Suprapubic skin (tissue), 4 donors: ENCODE measurements around the gene GOLGA3. TPM values are rescaled to one million over a fixed set of nuclear protein-coding genes. Genes with fewer than 3 reads are reported as not detected.
"Not testable (repeated sequence)": the region's sequence is repeated elsewhere in the genome, so short reads cannot be mapped to it uniquely, and the experiment has no call there.

ENCODE experiments used
- DNase-seq, 2 donors: peaks; one replicate each; pipeline ENCODE4 v3.0.0-alpha.2; 2019; ENCODE audit warnings: low spot score in 2 of 2
- H3K27ac ChIP-seq: fragments of 200-600 bp; sonication (generic); one replicate; pipeline ENCODE4 v1.5.1; 2019
- H3K27me3 ChIP-seq: fragments of 200-600 bp; sonication (generic); one replicate; pipeline ENCODE4 v1.5.1; 2019
- H3K36me3 ChIP-seq: fragments of 200-600 bp; sonication (generic); one replicate; pipeline ENCODE4 v1.5.1; 2019
- H3K4me1 ChIP-seq: fragments of 200-600 bp; sonication (generic); one replicate; pipeline ENCODE4 v1.5.1; 2019
- H3K4me3 ChIP-seq: fragments of 200-600 bp; sonication (generic); one replicate; pipeline ENCODE4 v1.5.1; 2019; ENCODE audit warnings: mild to moderate bottlenecking
- H3K9me3 ChIP-seq: fragments of 200-600 bp; sonication (generic); one replicate; pipeline ENCODE4 v1.5.1; 2019
- EP300 ChIP-seq: sonication (generic); formaldehyde crosslinking; IDR thresholded peaks from one replicate; pipeline ENCODE4 v1.6.1; 2017; ENCODE audit warnings: antibody characterized with exemption
- POLR2A ChIP-seq, 2 donors: fragments of 450-650 bp; IDR thresholded peaks; one replicate each; pipeline ENCODE4 v1.6.1; 2017; ENCODE audit warnings: antibody characterized with exemption in 2 of 2, mild to moderate bottlenecking in 2 of 2, moderate library complexity in 2 of 2
- POLR2AphosphoS5 ChIP-seq, 3 donors: sonication (generic); formaldehyde crosslinking; IDR thresholded peaks; one replicate each; pipeline ENCODE4 v1.6.1; 2017; ENCODE audit warnings: antibody characterized with exemption in 3 of 3
- whole genome bisulfite sequencing: methylation state at CpG from one replicate; pipeline ENCODE4 v1.1.5; 2018; 5-methylcytosine and 5-hydroxymethylcytosine counted together
- total RNA-seq, 4 donors: library from RNA; depleted of rRNA; stranded (reverse); fragments of >200 nt; gene quantifications; one replicate each; pipeline ENCODE4 v1.1.0, GENCODE V29; 2016
- TF ChIP-seq, protein P1 (sequence below), 2 donors: fragments of 200-600 bp in 1 of 2; fragments of 450-650 bp in 1 of 2; sonication (generic) in 1 of 2; IDR thresholded peaks; one replicate each; pipeline ENCODE4 v1.5.1; 2016 to 2019; ENCODE audit warnings: antibody characterized with exemption in 2 of 2, mild to moderate bottlenecking in 1 of 2, moderate library complexity in 1 of 2

Gene GOLGA3
- total RNA-seq, 4 donors from 2014 or later = 75.8 to 98.4 (median 81.0) TPM

- Histone ChIP-seq H3K36me3 (peaks cover 20% of the 10 kb centered on the region), H3K4me1 (peaks cover 21% of the 10 kb centered on the region), H3K27ac (peak within 1 kb of the TSS; percentile 97), H3K27me3 (no peaks in the 10 kb centered on the region), H3K4me3 (peak within 1 kb of the TSS; percentile 99), H3K9me3 (no peaks in the 10 kb centered on the region)
- under 1% methylated on average over 12 of the region's 97 CpGs for WGBS
- DNase-seq = peak; percentile 71 to 84
- TF ChIP-seq POLR2AphosphoS5 (IDR thresholded peaks at IDR 0.05) = no peak
- peak in 1 of 2 donors; percentile 66 for TF ChIP-seq POLR2A (IDR thresholded peaks at IDR 0.05)
Observed at GRCh38 chr12:132761032-132761920, 67.4 kb downstream of the GOLGA3 start, which contains the start of gene ANKLE2. Gene ANKLE2, minus strand, starts transcription at chr12:132761832. Its CDS starts 34 bp downstream, at chr12:132761798.

GRCh38 chr12:132759359-132759758 lies 69.3 kb downstream of the GOLGA3 start:
- Histone ChIP-seq H3K27ac (no peak overlapping the region), H3K4me1 (peaks cover 21% of the 10 kb centered on the region), H3K27me3 (no peaks in the 10 kb centered on the region), H3K4me3 (no peak overlapping the region), H3K9me3 (no peaks in the 10 kb centered on the region), H3K36me3 (peaks cover 39% of the 10 kb centered on the region)
- no peak for DNase-seq
- TF ChIP-seq POLR2A (IDR thresholded peaks at IDR 0.05) (no peak), EP300 (no peak), POLR2AphosphoS5 (IDR thresholded peaks at IDR 0.05) (no peak)
- TF ChIP-seq, protein P1, sequence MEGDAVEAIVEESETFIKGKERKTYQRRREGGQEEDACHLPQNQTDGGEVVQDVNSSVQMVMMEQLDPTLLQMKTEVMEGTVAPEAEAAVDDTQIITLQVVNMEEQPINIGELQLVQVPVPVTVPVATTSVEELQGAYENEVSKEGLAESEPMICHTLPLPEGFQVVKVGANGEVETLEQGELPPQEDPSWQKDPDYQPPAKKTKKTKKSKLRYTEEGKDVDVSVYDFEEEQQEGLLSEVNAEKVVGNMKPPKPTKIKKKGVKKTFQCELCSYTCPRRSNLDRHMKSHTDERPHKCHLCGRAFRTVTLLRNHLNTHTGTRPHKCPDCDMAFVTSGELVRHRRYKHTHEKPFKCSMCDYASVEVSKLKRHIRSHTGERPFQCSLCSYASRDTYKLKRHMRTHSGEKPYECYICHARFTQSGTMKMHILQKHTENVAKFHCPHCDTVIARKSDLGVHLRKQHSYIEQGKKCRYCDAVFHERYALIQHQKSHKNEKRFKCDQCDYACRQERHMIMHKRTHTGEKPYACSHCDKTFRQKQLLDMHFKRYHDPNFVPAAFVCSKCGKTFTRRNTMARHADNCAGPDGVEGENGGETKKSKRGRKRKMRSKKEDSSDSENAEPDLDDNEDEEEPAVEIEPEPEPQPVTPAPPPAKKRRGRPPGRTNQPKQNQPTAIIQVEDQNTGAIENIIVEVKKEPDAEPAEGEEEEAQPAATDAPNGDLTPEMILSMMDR (IDR thresholded peaks at IDR 0.05) = no peak
- 90% methylated on average over 8 of the region's 8 CpGs for WGBS

DNA sequence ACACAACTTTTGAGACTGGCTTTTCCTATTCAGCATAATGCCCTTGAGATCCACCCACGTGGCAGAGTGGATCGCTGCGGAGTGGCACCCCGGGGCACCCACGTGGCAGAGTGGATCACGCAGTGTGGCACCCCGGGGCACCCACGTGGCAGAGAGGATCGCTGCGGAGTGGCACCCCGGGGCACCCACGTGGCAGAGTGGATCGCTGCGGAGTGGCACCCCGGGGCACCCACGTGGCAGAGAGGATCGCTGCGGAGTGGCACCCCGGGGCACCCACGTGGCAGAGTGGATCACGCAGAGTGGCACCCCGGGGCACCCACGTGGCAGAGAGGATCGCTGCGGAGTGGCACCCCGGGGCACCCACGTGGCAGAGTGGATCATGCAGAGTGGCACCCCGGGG lies 69.8 kb downstream of the GOLGA3 start:
- Histone ChIP-seq H3K4me1 (peaks cover 21% of the 10 kb centered on the region), H3K36me3 (peaks cover 45% of the 10 kb centered on the region)
- H3K9me3 ChIP-seq, H3K27ac ChIP-seq, DNase-seq, H3K27me3 ChIP-seq, H3K4me3 ChIP-seq: not testable (repeated sequence)
- 89% methylated on average over 28 of the region's 28 CpGs for WGBS

- no peaks in the 10 kb centered on the region for H3K27me3 ChIP-seq
- no peak overlapping the region for H3K27ac ChIP-seq
- H3K9me3 ChIP-seq = no peaks in the 10 kb centered on the region
- 85% methylated on average over 14 of the region's 14 CpGs for WGBS
- H3K4me3 ChIP-seq = no peak overlapping the region
- peaks cover 86% of the 10 kb centered on the region for H3K36me3 ChIP-seq
- TF ChIP-seq POLR2AphosphoS5 (IDR thresholded peaks at IDR 0.05) (no peak), EP300 (no peak), POLR2A (IDR thresholded peaks at IDR 0.05) (no peak)
- TF ChIP-seq, protein P1 (IDR thresholded peaks at IDR 0.05) = no peak
- no peak for DNase-seq
- peaks cover 2% of the 10 kb centered on the region for H3K4me1 ChIP-seq
Observed at GRCh38 chr12:132754160-132754932, 74.3 kb downstream of the GOLGA3 start.

GRCh38 chr12:132753670-132754069 lies 75.0 kb downstream of the GOLGA3 start:
- not testable (repeated sequence) for H3K27me3 ChIP-seq, DNase-seq, H3K9me3 ChIP-seq, H3K27ac ChIP-seq, H3K4me1 ChIP-seq, H3K4me3 ChIP-seq
- peaks cover 90% of the 10 kb centered on the region for H3K36me3 ChIP-seq
- 95% methylated on average over 7 of the region's 7 CpGs for WGBS

- H3K27me3 ChIP-seq = no peaks in the 10 kb centered on the region
- WGBS = 100% methylated on average over 4 of the region's 10 CpGs
- no peak for DNase-seq
- TF ChIP-seq EP300 (no peak), POLR2A (IDR thresholded peaks at IDR 0.05) (no peak), POLR2AphosphoS5 (IDR thresholded peaks at IDR 0.05) (no peak)
- TF ChIP-seq, protein P1 (IDR thresholded peaks at IDR 0.05) = no peak
- H3K36me3 ChIP-seq = peaks cover 94% of the 10 kb centered on the region
- H3K4me3 ChIP-seq = no peak overlapping the region
- H3K9me3 ChIP-seq = no peaks in the 10 kb centered on the region
- H3K4me1 ChIP-seq = no peaks in the 10 kb centered on the region
- no peak overlapping the region for H3K27ac ChIP-seq
Observed at GRCh38 chr12:132748319-132748718, 80.3 kb downstream of the GOLGA3 start.
